ENCODE data around the gene GIGYF2.

Gene GIGYF2

GRCh38 chr2:232891621-232892071 is 194.5 kb downstream of the GIGYF2 start:
- Mint-ChIP-seq H3K4me3 (no peak overlapping the region), H3K4me1 (no peaks in the 10 kb centered on the region), H3K9me3 (no peaks in the 10 kb centered on the region), H3K27ac (no peak overlapping the region), H3K27me3 (no peaks in the 10 kb centered on the region), H3K36me3 (no peaks in the 10 kb centered on the region)

DNA sequence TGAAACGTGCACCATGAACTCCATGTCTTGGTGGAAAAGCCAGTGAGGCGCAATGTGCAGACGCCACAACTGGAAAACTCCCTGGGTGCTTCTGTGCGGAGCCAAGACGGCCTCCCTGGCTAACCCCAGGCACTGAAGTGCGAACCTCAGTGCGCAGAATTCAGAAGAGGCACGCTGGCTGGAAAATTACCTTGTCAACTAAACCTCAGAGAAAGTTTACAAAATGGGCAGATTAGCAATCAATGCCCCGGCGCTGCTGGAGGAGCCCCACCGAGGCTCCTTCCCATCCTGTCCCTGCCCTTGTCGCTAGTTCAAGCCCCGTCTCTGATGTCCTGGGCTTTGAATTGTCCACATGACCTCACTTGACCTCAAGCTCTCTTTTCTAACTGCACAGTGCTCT is 195.1 kb downstream of the GIGYF2 start:
- no peak overlapping the region for H3K4me3 Mint-ChIP-seq
- no peaks in the 10 kb centered on the region for H3K4me1 Mint-ChIP-seq

GRCh38 chr2:232892843-232893242 is 195.7 kb downstream of the GIGYF2 start:
- Mint-ChIP-seq H3K27ac (no peak overlapping the region), H3K4me3 (no peak overlapping the region), H3K36me3 (no peaks in the 10 kb centered on the region), H3K4me1 (no peaks in the 10 kb centered on the region), H3K9me3 (no peaks in the 10 kb centered on the region), H3K27me3 (no peaks in the 10 kb centered on the region)

More for the DNA sequence above, 195.1 kb downstream of the GIGYF2 start:
- Mint-ChIP-seq H3K9me3 (no peaks in the 10 kb centered on the region), H3K36me3 (no peaks in the 10 kb centered on the region), H3K27me3 (no peaks in the 10 kb centered on the region), H3K27ac (no peak overlapping the region)

- H3K27me3 Mint-ChIP-seq, result no peaks in the 10 kb centered on the region
- H3K36me3 Mint-ChIP-seq, result no peaks in the 10 kb centered on the region
Measured at GRCh38 chr2:232893834-232894233, 196.7 kb downstream of the GIGYF2 start.

DNA sequence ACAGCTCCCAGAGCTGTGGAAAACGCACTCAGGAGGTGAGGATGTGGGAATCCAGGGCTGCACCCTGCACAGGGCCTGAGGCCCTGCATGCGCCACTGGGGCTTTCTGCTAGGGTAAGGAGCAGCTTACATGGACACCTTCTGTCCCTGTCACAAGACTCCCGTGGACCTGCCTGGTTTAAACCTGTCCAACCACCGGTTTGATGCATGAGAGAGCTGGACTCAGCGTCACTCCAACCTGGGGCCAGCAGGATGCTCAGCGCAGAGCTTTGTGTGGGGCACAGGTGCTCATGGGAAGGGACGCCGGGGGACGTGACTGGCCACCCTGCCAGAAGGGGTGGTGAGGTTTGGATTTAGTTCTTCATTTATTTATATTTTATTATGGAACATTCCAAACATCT is 197.1 kb downstream of the GIGYF2 start:
- no peaks in the 10 kb centered on the region for H3K9me3 Mint-ChIP-seq
- no peaks in the 10 kb centered on the region for H3K4me1 Mint-ChIP-seq
- no peak overlapping the region for H3K27ac Mint-ChIP-seq
- no peaks in the 10 kb centered on the region for H3K27me3 Mint-ChIP-seq
- no peaks in the 10 kb centered on the region for H3K36me3 Mint-ChIP-seq
- H3K4me3 Mint-ChIP-seq, result no peak overlapping the region

More at GRCh38 chr2:232893834-232894233, 196.7 kb downstream of the GIGYF2 start:
- no peaks in the 10 kb centered on the region for H3K9me3 Mint-ChIP-seq
- no peak overlapping the region for H3K4me3 Mint-ChIP-seq
- H3K27ac Mint-ChIP-seq, result no peak overlapping the region
- H3K4me1 Mint-ChIP-seq, result no peaks in the 10 kb centered on the region

DNA sequence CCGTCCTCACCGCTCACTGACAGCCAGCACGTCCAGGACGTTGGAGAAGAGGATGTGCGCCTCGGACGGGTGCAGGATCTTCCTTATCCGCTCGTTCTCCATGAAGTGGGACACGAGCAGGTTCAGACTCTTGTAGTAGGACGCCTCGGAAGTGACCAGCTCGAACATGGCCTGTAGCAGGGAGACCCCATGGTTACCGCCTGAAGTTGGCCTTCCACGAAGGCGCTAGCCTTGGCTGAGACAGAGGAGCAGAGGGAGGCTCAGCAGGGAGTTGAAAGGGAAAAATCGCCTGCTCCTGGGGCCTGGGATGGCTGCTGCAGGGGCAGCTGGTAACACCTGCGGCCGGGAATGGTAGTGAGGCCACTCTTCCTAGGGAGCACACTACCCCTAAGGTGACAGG is 197.6 kb downstream of the GIGYF2 start:
- Mint-ChIP-seq H3K4me3 (no peak overlapping the region), H3K27me3 (no peaks in the 10 kb centered on the region), H3K27ac (no peak overlapping the region), H3K9me3 (no peaks in the 10 kb centered on the region), H3K4me1 (no peaks in the 10 kb centered on the region), H3K36me3 (no peaks in the 10 kb centered on the region)

- Mint-ChIP-seq H3K27ac (no peak overlapping the region), H3K4me3 (no peak overlapping the region), H3K9me3 (no peaks in the 10 kb centered on the region), H3K4me1 (no peaks in the 10 kb centered on the region), H3K36me3 (no peaks in the 10 kb centered on the region), H3K27me3 (no peaks in the 10 kb centered on the region)
Measured at GRCh38 chr2:232896111-232896510, 199.0 kb downstream of the GIGYF2 start.

DNA sequence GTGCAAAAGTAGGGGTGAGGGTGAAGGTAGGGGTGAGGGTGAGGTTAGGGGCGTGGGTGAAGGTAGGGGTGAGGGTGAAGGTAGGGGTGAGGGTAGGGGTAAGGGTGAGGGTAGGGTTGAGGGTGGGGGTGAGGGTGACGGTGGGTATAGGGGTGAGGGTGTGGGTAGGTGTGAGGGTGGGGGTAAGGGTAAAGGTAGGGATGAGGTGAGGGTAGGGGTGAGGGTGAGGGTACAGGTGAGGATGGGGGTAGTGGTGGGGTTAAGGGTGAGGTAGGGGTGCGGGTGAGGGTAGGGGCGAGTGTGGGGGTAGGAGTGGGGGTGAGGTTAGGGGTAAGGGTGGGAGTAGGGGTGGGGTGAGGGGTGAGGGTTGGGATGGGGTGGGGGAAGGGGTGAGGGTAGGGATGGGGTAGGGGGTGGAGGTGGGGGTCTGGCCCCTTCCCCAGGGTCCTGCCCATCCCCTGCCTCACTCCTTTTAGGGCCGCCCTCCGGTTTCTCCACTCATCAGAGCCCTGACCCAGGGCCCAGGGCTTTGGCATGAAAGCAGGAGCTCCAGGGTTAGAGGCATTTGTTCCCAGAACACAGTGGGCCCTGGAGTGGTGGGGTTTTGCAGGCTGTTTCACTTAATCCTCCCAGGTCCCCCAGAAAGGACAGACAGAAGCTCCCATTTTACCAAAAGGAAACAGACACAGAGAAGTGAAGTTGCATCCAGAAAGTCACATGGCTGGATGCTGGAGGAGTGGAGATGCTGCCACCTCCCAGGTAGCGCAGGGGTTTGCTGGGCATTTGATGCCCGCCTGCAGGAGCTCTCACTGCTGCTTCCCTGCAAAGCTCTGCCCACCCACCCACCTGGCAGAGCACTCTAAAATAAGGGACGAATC is 199.8 kb downstream of the GIGYF2 start:
- Mint-ChIP-seq H3K36me3 (no peaks in the 10 kb centered on the region), H3K4me3 (no peak overlapping the region), H3K27ac (no peak overlapping the region), H3K9me3 (no peaks in the 10 kb centered on the region), H3K27me3 (no peaks in the 10 kb centered on the region), H3K4me1 (no peaks in the 10 kb centered on the region)

GRCh38 chr2:232897598-232898408 is 200.7 kb downstream of the GIGYF2 start:
- no peak overlapping the region for H3K27ac Mint-ChIP-seq
- no peaks in the 10 kb centered on the region for H3K27me3 Mint-ChIP-seq
- no peaks in the 10 kb centered on the region for H3K9me3 Mint-ChIP-seq
- no peaks in the 10 kb centered on the region for H3K36me3 Mint-ChIP-seq
- H3K4me1 Mint-ChIP-seq, result no peaks in the 10 kb centered on the region
- no peak overlapping the region for H3K4me3 Mint-ChIP-seq

DNA sequence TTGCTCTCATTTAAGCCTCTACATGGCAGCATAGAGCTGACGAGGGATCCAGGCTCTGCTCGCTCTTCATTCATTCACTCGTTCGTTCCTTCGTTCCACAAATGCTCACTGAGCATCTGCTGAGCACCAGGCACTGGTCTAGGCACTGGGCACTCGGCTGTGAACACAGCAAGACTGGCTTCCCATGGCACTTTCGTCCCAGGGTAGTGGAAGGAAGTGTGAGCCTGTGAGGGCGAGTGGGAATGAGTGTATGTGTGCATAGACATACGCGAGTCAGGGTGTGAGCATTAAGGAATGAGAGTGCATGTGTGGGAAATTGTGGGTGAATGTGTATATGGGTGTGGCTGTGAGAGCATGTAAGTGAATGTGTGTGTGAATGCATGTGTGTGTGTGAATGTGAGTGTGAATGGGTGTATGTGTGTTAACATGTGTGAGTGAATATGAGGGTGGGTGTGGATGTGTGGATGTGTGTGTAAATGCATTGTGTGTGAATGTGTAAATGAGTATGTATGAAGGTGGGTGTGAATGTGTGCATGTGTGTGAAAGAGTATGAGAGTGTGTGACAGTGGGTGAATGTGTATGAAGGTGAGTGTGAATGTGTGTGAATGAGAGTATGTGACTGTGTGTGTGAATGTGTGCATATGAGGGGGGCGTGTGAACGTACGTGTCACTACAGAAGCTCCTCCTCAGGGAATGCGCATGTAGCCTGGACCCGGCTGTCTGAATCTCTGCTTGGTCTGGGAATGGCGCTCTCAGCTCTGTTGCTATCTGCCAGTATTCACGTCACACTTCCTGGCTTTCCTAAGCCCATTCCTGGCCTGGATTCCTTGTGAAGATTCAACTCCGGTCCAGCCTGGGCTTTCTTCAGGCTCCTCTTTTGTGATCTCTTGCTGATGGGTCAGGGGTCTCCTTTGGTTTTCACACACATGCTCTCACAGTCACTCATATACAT is 201.7 kb downstream of the GIGYF2 start:
- Mint-ChIP-seq H3K4me3 (no peak overlapping the region), H3K36me3 (no peaks in the 10 kb centered on the region), H3K27me3 (no peaks in the 10 kb centered on the region), H3K27ac (no peak overlapping the region), H3K4me1 (no peaks in the 10 kb centered on the region), H3K9me3 (no peaks in the 10 kb centered on the region)

DNA sequence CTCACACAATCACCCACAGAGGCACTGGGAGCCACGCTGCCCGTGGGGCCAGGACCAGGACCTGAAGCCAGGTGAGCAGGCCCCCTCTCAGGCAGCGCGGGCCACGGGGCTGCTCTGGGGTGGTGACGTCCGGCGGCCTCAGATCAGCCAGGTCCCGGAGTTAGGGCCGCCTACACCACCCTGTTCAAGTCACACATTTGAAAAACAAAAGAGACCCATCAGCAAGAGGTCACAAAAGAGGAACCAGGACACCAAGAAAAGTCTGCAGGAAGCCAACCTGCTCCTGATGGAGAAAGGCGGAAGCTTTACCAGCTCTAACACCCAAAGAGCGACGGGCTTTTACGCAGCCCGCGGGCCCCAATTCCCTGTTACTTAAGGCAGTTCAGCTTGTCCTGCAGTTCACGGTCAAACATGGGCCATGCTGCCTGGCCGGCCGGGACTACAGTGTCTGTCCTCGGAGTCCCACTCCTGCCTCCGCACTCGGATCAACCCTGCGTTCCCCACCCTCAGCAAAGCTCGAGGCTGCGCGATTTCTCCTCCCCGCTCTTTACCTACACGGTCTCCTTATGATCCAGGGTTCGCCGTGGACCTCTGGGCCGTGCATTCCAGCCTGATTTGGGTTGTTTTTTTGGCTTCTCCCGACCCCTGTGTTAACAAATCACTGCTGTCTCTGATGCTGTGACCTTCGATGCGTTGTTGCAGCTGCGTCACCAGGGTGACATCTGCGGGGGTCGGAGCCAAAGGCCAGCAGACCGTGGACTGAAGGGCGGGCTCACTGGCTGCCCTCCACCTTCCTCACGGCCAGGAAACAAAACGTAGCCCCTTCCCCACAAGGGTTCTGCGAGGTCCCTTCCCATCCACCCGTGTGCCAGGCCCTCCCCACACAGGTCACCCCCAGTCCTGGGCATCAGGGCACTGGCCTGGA is 203.9 kb downstream of the GIGYF2 start:
- no peaks in the 10 kb centered on the region for H3K27me3 Mint-ChIP-seq
- H3K36me3 Mint-ChIP-seq, result no peaks in the 10 kb centered on the region
- no peaks in the 10 kb centered on the region for H3K9me3 Mint-ChIP-seq
- H3K4me3 Mint-ChIP-seq, result no peak overlapping the region
- no peaks in the 10 kb centered on the region for H3K4me1 Mint-ChIP-seq
- H3K27ac Mint-ChIP-seq, result no peak overlapping the region

DNA sequence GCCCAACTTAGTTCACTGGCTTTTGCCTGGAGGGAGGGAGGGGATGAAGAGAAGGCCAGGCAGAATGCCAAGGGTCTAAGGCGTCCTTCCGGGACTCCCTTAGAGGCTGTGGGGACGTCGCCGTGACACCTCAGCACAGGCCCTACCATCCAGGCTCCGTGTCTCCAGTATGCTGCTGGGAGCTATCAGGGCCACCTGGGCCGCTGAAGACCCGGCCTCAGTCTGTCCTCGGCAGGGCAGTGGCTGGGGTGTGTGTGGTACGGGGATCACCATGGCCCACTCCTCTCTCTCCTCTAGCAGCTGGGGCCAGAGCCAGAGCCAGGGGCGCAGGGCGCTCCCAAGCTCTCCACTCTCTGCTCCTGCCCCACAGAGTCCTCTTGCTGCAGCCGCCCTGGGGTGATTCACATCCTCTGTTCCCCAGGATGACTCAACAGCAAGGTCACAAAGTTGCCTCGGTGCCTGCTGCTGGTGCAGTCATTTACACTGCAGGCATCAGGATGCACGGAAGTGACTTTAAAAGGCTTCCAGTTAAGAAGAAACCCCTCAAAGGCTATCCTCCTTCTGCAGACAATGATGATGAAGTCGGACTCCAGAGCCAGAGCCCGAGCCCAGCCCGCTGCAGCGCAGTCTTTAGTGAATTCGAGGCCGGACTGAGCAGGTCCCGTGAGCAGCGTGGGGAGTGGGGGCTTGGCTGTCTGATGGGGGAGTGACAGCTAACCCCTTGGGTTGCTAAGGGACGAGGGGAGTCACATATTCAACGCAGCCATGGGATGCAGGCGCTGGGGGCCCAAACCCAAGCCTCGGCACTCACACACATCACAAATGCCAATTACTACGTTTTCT is 204.8 kb downstream of the GIGYF2 start:
- Mint-ChIP-seq H3K4me3 (no peak overlapping the region), H3K4me1 (no peaks in the 10 kb centered on the region), H3K27ac (no peak overlapping the region), H3K36me3 (no peaks in the 10 kb centered on the region), H3K27me3 (no peaks in the 10 kb centered on the region), H3K9me3 (no peaks in the 10 kb centered on the region)

DNA sequence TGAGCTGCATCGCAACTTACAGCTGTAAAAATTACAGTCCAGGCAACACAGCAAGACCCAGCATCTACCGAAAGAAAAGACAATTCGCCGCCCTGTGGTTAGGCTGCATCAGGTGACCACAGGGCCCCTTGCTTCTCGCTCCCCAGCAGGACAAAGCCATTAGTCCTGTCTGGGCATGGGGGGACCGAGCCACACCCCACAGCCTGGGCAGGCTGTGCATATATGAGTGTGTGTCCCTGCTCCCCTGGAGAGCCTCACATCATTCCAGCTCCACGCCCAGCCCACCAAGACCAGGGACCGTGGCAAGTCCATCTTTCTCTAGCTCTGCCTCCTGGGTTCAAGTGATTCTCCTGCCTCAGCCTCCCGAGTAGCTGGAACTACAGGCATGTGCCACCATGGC is 206.9 kb downstream of the GIGYF2 start:
- Mint-ChIP-seq H3K4me3 (no peak overlapping the region), H3K4me1 (no peaks in the 10 kb centered on the region), H3K27me3 (peaks cover 2% of the 10 kb centered on the region), H3K27ac (no peak overlapping the region), H3K9me3 (no peaks in the 10 kb centered on the region), H3K36me3 (no peaks in the 10 kb centered on the region)

All from activated naive CD4-positive, alpha-beta T cell treated with anti-CD3 and anti-CD28 coated beads, Interleukin-2, amount 50 U/mL, for 24 hours (primary cell).